Prostate gland (tissue), 2 donors: Measurements from ENCODE around the gene TYRP1.

ENCODE experiments used
- POLR2A ChIP-seq: fragments of 450-650 bp; IDR thresholded peaks from one replicate; pipeline ENCODE4 v1.6.1; 2016; ENCODE audit warnings: antibody characterized with exemption, mild to moderate bottlenecking
- TF ChIP-seq, protein P1 (sequence below), 4 experiments: fragments of 200-600 bp in 2 of 4; fragments of 450-650 bp in 2 of 4; sonication (generic) in 2 of 4; IDR thresholded peaks; 1 replicate in 3 of 4; 2 replicates in 1 of 4; pipeline ENCODE4 v1.5.1; 2016 to 2019; ENCODE audit warnings: antibody characterized with exemption in 4 of 4, mild to moderate bottlenecking in 2 of 4, moderate library complexity in 2 of 4

- TF ChIP-seq, protein P1, sequence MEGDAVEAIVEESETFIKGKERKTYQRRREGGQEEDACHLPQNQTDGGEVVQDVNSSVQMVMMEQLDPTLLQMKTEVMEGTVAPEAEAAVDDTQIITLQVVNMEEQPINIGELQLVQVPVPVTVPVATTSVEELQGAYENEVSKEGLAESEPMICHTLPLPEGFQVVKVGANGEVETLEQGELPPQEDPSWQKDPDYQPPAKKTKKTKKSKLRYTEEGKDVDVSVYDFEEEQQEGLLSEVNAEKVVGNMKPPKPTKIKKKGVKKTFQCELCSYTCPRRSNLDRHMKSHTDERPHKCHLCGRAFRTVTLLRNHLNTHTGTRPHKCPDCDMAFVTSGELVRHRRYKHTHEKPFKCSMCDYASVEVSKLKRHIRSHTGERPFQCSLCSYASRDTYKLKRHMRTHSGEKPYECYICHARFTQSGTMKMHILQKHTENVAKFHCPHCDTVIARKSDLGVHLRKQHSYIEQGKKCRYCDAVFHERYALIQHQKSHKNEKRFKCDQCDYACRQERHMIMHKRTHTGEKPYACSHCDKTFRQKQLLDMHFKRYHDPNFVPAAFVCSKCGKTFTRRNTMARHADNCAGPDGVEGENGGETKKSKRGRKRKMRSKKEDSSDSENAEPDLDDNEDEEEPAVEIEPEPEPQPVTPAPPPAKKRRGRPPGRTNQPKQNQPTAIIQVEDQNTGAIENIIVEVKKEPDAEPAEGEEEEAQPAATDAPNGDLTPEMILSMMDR (IDR thresholded peaks at IDR 0.05), result no peak
- no peak for TF ChIP-seq POLR2A
Observed at GRCh38 chr9:12695474-12695873, 2.3 kb downstream of the TYRP1 start.
